Epithelial cell of prostate (primary cell): ENCODE results near the gene MYO3B.

Source experiments
- DNase-seq: peaks from one replicate; pipeline ENCODE4 v3.0.0-alpha.2; 2011; ENCODE audit warnings: low read depth, low spot score
- H3K27ac ChIP-seq: fragments of 450-650 bp; 2 replicates; pipeline ENCODE4 v1.5.1; 2017; ENCODE audit warnings: mild to moderate bottlenecking

Gene MYO3B

DNA sequence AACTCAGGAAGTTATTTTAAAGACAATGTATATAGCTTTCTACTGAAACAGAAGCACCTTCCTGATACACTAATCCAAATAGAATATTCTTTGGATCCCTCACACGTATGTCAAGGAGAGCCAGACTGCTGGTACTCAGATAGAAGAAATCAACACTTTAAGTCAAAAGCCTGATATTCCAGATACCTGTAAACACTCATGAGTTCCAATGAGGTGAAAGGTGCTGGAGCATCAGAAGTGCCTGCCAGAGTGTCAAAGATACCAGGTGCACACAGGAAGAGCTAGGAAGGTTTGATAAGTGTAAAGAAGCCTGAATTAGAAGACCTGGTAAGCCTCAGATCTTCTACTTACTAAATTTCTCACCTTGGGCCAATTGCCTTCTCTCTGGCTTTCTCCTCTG lies 310.9 kb downstream of the MYO3B start:
- no peak overlapping the region for H3K27ac ChIP-seq
- DNase-seq = no peak

DNA sequence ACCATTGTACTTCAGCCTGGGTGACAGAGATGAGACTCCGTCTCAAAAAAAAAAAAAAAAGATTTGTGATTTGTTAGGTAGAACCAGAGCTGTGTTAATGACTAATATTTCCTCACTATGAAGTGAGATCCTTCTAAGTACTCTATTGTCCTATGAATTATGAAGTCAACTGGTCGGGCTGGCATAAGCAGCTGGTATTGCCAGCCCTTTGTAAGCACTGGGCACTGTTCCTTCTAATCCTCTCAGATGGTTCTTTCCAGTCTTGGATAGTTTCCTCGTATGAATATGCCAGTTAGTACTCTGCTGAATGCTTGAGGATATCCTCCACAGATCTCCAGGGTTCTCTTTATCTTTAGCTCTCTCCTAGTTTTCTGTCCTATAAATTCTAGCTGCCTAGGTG lies 314.1 kb downstream of the MYO3B start:
- peak; percentile 22 for DNase-seq
- no peak overlapping the region for H3K27ac ChIP-seq

DNA sequence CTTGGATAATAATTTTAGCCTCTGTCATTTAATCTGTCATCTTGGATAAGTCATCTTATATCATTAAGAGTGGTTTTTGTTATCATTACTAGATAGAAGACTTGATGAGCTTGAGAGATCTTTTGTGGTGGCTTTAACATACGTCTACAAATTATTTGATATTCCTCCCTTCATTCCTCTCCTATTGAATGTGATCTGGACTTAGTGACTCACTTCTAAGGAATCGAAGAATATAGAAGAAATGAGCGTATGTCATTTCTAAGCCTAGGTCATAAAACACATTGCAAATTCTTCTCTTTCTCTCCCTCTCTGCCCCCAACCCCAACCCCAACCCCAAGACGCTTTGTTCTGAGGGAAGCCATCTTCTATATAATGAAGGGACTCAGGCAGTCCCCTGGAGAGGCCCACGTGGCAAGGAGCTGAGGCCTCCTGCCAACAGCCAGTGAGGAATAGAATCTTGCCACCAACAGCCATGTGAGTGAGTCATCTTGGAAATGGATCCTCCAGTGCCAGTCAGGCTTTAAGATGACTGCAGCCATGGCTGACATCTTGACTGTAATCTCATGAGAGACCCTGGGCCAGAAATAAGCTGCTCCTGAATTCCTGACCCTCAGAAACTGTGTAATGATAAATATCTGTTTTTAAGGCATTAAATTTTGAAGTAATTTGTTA lies 315.6 kb downstream of the MYO3B start:
- DNase-seq = no peak
- H3K27ac ChIP-seq = no peak overlapping the region

DNA sequence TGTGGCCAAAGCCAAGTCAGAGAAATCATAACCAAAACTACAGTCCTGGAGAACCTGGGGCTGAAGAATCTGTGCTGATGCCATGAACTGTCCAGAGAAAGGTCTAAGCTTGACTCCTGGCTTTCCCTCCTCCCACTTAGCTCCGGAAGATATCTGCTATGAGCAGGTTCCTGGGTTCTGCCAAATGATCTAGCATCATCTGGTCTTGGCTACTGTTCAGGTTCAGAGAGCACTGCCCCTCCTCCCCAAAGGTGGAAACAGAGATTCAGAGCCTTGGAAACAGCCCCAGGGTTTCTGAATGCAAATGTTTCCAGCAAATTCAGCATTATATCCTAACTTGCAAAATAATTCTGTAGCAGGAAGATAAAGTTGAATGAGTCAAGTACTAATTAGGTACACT lies 317.9 kb downstream of the MYO3B start:
- H3K27ac ChIP-seq = no peak overlapping the region
- no peak for DNase-seq

DNA sequence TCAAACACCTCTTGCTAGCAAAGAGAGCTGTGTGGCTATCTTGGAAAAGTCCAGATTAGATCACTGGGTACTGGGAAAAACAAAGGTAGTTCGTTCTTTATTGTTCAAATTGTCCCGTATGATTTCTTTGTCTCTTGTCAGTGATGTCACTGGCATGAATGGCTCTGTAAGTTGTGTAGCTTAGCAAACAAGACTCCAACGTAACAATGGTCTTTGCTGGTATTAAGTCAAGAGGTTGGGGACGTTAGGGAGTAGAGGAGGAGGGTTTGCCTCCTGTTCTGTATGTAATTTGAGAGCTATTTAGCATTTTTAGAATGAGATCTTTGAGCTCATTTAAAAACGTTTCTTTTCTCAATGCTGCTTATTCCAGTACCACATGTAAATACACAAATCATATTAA lies 320.7 kb downstream of the MYO3B start:
- DNase-seq = no peak
- H3K27ac ChIP-seq = no peak overlapping the region

DNA sequence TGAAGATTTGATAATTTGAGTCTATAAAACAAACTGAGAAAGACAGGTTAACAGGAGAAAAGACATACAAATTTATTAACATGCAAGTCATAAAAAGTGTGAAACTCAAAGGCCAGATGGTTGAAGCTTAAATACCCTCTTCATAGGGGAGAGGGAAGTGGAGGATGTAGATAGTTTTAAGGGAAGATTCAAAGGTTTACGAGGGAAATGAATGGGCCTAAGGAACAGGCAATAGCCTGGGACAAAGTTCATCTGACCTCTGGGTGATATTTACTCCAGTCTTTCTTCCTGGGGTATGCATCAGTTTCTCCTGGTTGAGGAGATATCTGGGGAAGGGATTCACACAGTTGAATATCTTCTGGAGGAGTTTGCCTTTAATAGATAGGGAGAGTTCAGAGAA lies 322.2 kb downstream of the MYO3B start:
- H3K27ac ChIP-seq = no peak overlapping the region
- DNase-seq = no peak

DNA sequence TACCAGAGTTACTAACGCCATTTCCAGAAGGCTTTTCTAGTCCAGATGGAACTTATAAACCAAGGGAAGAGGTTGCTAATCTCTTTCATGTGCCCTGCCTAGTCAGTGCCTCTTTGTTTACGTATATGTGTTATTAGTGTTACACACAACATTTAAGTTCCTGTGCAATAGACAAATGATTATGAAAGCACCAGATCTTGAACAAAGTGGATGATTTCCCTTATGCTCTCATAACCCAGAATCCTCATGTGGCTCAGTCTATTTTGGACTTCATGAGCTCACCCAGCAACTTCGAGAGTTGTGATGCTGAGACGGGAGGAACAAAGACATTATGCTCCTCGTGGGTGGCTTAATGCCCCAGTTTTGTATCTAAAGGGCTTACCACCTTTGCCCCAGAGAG lies 322.8 kb downstream of the MYO3B start:
- no peak for DNase-seq
- no peak overlapping the region for H3K27ac ChIP-seq

DNA sequence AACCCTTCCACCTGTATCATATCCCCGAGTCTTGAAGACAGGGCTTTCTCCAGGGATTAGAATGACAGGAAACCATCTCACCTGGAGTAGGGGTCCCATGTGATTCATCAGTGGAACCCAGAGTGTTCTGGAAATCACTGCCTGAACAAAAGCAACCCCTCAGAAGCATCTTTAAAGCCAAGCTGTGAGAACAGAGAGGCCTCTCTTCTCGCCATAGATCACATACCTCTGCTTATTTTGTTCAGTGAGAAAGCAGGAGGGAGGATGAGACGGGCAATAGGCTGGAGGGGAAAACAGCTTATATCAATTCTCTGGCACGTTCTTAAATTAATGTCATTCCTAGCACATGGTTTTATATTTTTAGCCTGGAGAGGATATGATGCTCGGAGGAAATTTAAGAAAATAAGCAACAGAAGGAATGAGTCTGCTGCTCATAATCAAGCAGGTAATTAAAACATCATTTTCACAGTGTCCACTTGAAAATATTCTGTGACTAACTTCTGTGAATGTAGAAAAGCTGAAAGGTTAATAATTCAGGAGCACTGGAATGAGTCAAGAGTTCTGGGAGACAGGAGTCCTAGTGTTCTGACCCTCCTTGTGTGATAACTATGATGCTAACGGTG lies 323.6 kb downstream of the MYO3B start:
- no peak for DNase-seq

DNA sequence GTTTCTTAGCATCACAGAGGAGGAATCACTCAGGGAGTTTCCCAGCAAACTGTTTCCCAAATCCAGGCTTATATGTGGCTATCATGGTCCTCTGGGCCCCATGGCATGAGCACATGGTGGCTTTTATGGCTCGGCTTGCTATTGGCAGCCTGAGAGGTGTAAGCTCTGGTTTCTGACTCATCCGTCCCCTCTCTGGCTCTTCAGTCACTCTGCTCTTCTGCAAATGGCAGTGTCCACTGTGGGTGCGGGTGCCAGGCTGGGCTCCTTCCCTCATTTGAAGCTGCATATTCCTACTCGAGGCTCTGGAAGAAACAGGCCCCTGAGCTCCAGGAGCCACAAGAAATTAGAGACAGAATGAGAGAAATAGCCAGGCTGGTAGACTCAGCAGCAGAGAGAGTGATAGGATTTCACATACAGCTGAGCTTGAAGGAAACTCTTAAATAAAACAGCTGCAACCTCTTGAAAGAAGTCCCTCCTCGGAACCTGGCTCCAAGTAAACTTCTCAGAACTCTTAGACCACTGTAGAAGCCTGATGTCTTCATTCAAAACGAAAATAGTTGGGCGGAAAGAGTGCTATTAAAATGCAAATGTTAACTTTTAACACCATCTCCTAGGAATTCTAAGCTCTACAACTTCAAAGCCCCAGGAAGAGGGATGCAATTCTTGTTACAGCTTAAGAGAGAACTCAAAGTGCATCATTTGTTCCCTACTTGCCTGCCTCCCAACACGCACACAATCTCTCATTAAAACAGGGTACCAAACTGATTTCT lies 324.6 kb downstream of the MYO3B start:
- DNase-seq = no peak
- H3K27ac ChIP-seq = no peak overlapping the region

More for the DNA sequence above, 323.6 kb downstream of the MYO3B start:
- no peak overlapping the region for H3K27ac ChIP-seq

DNA sequence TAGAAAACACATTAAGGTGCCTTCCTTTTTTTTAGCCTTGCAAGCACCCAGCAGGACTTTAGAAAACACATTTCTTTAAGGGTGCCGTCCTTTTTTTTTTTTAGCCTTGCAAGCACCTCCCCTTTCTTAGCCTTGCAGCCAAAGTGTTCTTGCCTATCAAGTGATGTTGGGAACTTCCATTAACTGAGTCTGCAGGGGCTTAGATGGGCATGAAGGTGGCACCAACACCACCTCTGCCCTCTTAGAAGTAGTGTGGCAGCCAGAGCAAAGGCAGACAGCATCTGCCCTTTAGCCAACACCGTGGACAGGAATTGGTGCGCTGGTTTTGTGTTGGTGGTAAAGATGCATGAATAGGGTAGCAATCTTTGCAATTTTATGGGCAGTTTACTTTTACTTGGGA lies 325.6 kb downstream of the MYO3B start:
- DNase-seq = no peak
- no peak overlapping the region for H3K27ac ChIP-seq

DNA sequence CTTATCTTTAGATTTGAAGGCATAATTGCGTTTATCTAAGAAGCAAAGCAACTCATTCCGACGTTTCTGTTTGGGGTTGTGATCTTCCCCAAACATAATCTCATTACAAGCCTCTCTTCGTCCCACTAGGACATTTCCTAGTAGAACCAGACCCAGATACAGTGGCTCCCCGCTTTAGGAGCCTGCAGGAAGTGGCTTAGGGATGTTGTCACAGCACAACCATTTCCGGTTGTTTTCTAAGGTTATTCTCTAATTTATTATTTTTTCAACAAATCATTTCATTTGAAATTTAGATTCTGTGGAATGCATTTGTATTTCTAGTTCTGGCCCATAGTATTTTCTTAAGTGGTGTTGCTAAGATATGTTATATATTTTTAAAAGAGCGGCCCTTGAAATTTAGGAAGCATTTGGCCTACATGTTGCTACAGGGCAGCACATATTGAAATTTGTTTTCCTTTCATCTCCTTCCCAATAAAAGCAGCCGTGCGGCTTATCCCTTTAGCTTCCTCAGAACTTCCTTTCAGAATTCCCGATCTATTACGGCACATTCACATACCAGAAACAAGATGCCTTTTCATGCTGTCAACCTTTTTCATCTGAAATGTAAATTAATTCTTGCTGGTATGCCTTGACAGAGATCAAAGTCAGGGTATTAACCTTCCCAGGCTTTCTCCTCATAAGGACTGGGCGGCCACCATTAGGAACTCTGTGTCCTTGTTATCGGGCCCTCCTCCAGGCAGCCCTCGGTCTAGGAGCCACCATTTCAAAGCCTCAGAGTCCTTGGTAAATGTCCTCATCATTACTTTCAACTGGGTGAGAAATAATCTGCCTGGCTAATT lies 326.2 kb downstream of the MYO3B start:
- DNase-seq = no peak
- no peak overlapping the region for H3K27ac ChIP-seq

DNA sequence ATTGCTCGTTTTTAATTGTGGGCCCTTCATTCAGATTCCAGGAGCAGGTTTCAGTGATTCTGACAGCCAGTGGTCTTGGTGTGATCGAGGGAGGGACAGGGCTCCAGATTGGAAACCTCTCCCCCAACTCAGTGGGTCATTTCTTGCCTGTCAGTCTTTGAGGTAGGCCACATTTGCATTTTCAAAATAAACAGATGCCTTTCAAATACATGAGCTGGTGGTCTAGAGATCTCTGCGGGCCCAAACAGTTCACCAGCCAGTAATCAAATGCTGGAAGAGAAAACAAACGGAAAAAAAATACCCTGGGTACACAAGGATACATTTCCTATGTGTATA lies 326.8 kb downstream of the MYO3B start:
- H3K27ac ChIP-seq = no peak overlapping the region
- no peak for DNase-seq

DNA sequence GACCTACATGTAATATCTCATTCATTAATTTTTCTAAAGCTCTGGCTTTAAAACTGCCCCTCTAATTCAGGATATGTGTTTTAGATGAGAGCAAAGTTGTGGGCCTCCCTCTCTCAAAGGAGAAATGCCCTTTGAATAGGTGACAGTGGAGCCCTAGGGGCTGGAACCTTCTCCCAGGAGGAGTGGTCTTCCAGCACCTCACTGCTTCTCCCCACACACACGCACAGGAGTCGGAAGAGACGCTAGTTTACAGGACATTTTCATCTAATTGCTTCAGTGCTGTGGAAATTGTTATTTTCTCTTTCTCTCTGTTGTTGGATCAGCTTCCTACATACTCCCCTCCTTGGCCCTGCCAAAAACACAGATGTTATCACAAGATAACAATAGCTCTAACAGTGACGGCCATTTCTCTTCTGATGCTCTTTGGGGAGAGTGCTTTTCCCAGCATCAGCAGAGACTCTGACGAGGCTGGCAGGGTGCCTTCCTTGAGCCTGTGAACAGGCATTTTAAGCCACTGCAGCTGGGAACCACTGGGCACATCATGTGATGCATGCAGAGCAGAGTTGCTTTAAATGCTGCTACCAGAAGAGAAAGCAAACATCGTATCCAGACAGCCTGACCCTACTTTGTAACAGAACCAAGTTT lies 327.8 kb downstream of the MYO3B start:
- DNase-seq = no peak
- H3K27ac ChIP-seq = no peak overlapping the region

DNA sequence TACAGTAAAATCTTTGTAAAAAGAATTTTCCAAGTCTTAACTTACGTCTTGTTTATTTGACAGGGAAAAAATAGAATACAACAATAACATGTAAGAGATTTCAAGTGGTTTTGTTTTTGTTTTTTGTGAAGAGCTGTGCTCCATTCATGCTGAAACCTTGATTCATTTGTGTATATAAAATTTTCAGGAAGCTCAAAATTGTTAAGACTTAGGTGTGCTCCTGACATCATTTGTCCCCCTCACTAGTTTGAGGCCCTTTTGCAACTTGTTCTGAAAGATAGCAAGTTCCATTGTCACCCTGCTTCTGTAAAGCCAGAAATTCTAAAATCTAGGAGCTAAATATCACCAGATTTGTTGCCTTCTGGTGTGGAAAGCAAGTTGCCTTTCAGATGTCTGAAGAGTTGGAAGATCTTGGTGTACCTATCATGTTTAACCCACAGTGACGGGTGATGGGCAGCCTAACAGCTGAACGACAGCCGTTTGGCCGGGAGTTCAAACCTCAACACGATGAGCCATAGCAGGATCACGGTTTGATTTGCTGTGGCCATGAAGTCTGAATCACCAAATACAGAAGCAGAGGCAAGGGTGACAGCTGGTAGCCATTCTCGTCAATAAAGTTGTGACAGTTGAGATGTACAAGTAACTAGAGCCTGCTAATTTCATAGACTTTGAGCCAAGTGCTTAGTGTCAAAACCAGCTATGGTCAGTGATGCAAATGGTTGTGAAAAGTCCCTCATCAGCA lies 331.7 kb downstream of the MYO3B start:
- no peak for DNase-seq
- no peak overlapping the region for H3K27ac ChIP-seq

DNA sequence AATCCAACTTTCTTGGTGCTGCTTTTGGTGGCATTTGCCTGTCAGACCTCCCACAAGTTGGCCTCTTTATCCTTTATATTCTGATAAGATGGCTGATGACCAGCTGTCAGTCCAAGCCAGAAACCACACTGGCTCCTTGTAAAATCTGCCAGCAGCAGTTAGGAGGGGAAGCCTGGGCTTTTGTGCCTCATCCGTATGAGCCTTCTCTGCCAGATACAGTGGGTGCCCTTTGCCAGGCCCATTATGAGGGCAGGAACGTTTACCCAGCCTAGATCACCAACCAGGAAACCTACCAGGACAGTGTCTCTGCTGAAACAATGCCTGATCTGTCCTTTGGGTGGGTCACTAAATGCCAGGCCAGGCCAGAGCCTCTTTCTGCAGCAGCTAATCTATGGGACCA lies 334.3 kb downstream of the MYO3B start:
- H3K27ac ChIP-seq = no peak overlapping the region
- no peak for DNase-seq

DNA sequence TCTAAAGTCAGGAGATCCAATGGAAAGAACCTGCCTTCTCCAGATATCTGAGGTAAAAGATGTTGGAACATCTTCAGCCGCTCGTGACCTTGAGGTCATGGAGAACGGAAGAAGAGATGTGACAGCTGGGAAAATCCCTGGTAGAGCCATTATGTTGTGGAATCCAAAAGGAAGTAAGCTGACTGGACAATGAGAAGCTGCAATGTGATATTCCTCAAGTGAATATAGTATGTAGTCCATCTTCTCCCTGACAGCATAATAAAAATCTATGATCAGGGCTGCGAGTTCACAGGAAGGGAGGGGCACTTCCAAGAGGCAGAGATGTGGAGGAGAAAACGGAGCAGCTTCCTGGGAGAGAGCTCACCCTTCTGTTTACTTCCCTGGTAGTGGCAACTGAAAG lies 336.2 kb downstream of the MYO3B start:
- no peak for DNase-seq
- H3K27ac ChIP-seq = no peak overlapping the region

DNA sequence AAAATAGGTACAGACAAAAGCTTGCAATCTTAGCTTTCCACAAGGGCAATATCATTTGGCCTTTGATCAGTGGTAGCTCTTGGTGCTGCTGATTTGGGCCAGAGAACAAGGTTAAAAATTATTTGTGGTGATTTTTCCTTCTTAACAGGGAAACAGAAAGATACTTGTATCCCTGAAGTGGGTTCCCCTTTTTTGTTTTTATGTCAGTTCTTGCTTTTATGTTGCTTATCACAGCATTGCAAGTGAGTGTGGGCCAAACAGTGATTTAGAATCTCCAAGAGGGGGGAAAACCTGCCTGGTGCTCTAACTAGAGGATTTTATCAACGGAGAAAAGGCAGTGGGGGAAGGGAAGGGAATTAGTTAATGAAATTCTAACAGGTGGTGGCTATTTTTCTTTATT lies 339.6 kb downstream of the MYO3B start:
- no peak for DNase-seq
- no peak overlapping the region for H3K27ac ChIP-seq

DNA sequence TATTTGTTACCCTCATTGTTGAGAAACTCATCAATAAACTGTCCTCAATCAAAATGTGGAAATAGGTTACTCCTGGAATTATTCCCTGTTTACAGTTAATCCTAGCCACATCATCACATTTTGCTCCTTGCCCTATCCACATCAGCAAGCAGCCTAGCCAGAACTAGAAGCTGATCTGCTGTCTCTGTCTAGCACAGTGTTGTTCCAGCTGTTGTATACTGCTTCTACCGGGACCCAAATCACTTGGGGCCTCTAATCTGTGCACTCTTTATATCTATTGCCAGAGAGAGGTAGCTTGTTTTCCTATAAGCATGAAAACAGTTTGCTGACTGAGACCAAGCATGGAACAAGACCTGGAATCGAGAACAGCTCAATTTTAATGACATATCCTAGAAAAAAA lies 341.0 kb downstream of the MYO3B start:
- no peak overlapping the region for H3K27ac ChIP-seq

DNA sequence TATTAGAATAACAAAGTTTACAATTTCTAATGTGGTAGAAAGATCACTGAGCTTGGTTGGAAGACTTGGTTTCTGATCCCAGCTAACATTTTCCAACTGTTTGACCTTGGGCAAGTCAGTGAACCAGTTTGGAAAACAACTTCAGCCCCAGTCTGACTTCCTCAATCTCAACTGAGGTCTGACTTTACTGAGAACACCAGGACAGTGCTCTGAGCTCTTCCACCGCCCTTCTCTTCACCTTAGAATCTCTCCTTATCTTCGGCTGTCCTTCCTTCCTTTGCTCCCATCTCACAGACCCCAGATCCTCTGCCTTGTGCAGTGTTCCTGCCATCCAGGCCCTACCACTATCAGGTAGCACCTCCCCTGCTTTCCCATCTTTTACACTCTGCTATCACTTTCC lies 343.4 kb downstream of the MYO3B start:
- no peak overlapping the region for H3K27ac ChIP-seq
- no peak for DNase-seq

More for the DNA sequence above, 341.0 kb downstream of the MYO3B start:
- DNase-seq = no peak

DNA sequence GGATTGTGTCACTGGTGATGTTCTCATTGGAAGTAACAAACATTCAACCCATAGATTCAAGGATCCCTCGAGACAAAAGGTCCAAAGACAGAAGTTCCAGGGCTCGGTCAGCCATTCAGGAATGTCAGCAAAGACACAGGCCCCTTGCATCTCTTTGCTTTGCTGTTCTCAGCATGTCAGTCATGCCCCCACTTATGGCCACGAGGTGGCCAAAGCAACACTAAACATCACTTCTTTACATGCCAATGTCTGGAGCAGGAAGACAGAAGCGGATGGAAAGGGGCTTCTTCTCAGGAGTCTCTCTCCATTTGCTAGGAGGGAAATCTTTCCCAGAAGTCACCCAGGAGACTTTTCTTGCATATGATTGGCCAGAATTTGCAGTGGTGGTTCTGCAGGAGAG lies 345.6 kb downstream of the MYO3B start:
- no peak for DNase-seq
- H3K27ac ChIP-seq = no peak overlapping the region
